ENCODE data around the gene PDS5A. TPM values are rescaled to one million over a fixed set of nuclear protein-coding genes. Genes with fewer than 3 reads are reported as not detected.

The PDS5A gene
- total and polyA plus RNA-seq, 2 donors from 2014 or later: 13.1 to 59.8 TPM

- H3K4me1 ChIP-seq (ENCODE audit: control insufficient read depth in 2 of 3, insufficient read depth in 2 of 3, low read depth in 1 of 3, low read length in 3 of 3): no peaks in the 10 kb centered on the region
- FAIRE-seq (no peak), DNase-seq (no peak)
- no peak for TF ChIP-seq CTCF (IDR thresholded peaks at IDR 0.05; ENCODE audit: borderline replicate concordance, extremely low read depth, insufficient read depth)
- no peak overlapping the region for H3K27ac ChIP-seq (ENCODE audit: low read depth in 2 of 2, low read length in 2 of 2)
- intact Hi-C loops (cut with DNase I): no loop called here
- no peaks in the 10 kb centered on the region for H3K9me3 ChIP-seq (ENCODE audit: control insufficient read depth in 2 of 3, insufficient read depth in 1 of 3, low read length in 3 of 3)
- no peak overlapping the region for H3K4me3 ChIP-seq (ENCODE audit: low read length in 3 of 3)
- no peak overlapping the region for H3K9ac ChIP-seq (ENCODE audit: low read length in 3 of 3)
- H3K27me3 ChIP-seq (ENCODE audit: control insufficient read depth, insufficient read depth, low read length): no peaks in the 10 kb centered on the region
- H3K36me3 ChIP-seq (ENCODE audit: control insufficient read depth in 2 of 3, insufficient read depth in 3 of 3, low read length in 3 of 3): peaks cover 3 to 21% (median 8%) of the 10 kb centered on the region in 3 donors
Measured at GRCh38 chr4:39892988-39893692, 84.6 kb downstream of the PDS5A start.

- Histone ChIP-seq H3K4me1 (ENCODE audit: control insufficient read depth in 2 of 3, insufficient read depth in 2 of 3, low read depth in 1 of 3, low read length in 3 of 3) (no peaks in the 10 kb centered on the region), H3K36me3 (ENCODE audit: control insufficient read depth in 2 of 3, insufficient read depth in 3 of 3, low read length in 3 of 3) (peaks cover 1 to 14% (median 6%) of the 10 kb centered on the region in 3 donors), H3K9me3 (ENCODE audit: control insufficient read depth in 2 of 3, insufficient read depth in 1 of 3, low read length in 3 of 3) (no peaks in the 10 kb centered on the region), H3K4me3 (ENCODE audit: low read length in 3 of 3) (no peak overlapping the region), H3K27ac (ENCODE audit: low read depth in 2 of 2, low read length in 2 of 2) (no peak overlapping the region), H3K9ac (ENCODE audit: low read length in 3 of 3) (no peak overlapping the region), H3K27me3 (ENCODE audit: control insufficient read depth, insufficient read depth, low read length) (no peaks in the 10 kb centered on the region)
- FAIRE-seq (no peak), DNase-seq (no peak)
- TF ChIP-seq CTCF (IDR thresholded peaks at IDR 0.05; ENCODE audit: borderline replicate concordance, extremely low read depth, insufficient read depth): no peak
- intact Hi-C loops (cut with DNase I): no loop called here
Measured at GRCh38 chr4:39889226-39889625, 88.5 kb downstream of the PDS5A start.

- no peak overlapping the region for H3K9ac ChIP-seq (ENCODE audit: low read length in 3 of 3)
- DNase-seq (no peak), FAIRE-seq (no peak)
- H3K36me3 ChIP-seq (ENCODE audit: control insufficient read depth in 2 of 3, insufficient read depth in 3 of 3, low read length in 3 of 3): peaks cover 3 to 15% (median 3%) of the 10 kb centered on the region in 3 donors
- H3K9me3 ChIP-seq (ENCODE audit: control insufficient read depth in 2 of 3, insufficient read depth in 1 of 3, low read length in 3 of 3): no peaks in the 10 kb centered on the region
- no peaks in the 10 kb centered on the region for H3K27me3 ChIP-seq (ENCODE audit: control insufficient read depth, insufficient read depth, low read length)
- no peak for TF ChIP-seq CTCF (IDR thresholded peaks at IDR 0.05; ENCODE audit: borderline replicate concordance, extremely low read depth, insufficient read depth)
- no peak overlapping the region for H3K27ac ChIP-seq (ENCODE audit: low read depth in 2 of 2, low read length in 2 of 2)
- H3K4me3 ChIP-seq (ENCODE audit: low read length in 3 of 3): no peak overlapping the region
- intact Hi-C loops (cut with DNase I): no loop called here
- H3K4me1 ChIP-seq (ENCODE audit: control insufficient read depth in 2 of 3, insufficient read depth in 2 of 3, low read depth in 1 of 3, low read length in 3 of 3): no peaks in the 10 kb centered on the region
Measured at GRCh38 chr4:39888541-39888940, 89.2 kb downstream of the PDS5A start.

All from kidney (tissue), 14 donors.